Fibroblast of peridontal ligament (primary cell): Measurements from ENCODE around the gene PLEKHS1.

ENCODE experiments used
- DNase-seq: peaks from one replicate; pipeline ENCODE4 v3.0.0-alpha.2; 2010; ENCODE audit errors: extremely low read depth

Gene PLEKHS1

DNA sequence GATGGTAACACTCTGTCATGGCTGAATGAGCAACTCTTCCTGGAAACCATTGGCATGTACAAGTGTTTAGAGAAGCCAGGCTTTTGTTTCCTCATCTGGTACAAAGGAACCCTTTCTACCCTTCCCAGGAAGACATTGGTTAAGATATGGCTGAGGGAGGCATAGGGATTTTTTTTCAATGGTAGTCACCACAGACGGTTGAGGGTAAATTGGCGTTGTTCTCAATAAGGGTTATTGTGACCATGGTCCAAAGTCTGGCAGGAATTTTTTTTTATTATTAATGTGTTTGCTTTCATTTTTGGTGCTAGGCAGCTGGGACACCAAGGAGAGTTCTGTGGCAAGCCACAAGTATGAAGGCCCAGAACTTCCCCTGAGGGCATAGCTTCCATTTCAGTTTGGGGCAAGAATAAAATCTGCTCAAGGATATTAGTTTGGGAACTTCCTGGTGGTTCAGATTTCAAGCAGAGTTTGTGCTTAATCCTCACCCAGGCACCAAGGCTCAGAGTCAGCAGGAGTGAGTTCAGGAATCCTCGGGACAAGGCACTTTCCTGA lies at the start of gene PLEKHS1:
PLEKHS1 (plus strand) TSS at position 502 of the 552 bp plus-strand sequence. CDS start 3,596 bp downstream, outside the sequence.
- DNase-seq: no peak

GRCh38 chr10:113704637-113705343 lies 46.7 kb upstream of the PLEKHS1 start:
- DNase-seq: peak; percentile 71

- DNase-seq: no peak
Observed at GRCh38 chr10:113705344-113705652, 46.2 kb upstream of the PLEKHS1 start.

DNA sequence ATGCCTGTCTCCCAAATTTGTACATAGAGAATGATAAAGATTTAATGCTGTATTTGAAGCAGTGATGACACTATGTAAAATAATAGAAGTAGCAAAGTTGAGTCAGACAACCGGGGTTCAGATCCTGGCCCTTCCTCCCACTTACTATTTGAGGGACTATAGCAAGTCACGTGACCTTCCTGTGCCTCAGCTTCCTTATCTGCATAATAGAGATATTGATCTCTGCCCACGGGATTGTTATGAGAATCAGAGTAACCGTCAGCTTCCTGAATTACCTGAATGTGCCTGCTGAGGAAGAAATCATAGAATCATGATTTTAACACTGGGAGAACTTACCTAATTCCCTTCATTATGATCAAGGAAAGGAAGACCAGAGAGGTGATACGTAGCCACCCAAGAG lies 44.9 kb upstream of the PLEKHS1 start:
- no peak for DNase-seq

DNA sequence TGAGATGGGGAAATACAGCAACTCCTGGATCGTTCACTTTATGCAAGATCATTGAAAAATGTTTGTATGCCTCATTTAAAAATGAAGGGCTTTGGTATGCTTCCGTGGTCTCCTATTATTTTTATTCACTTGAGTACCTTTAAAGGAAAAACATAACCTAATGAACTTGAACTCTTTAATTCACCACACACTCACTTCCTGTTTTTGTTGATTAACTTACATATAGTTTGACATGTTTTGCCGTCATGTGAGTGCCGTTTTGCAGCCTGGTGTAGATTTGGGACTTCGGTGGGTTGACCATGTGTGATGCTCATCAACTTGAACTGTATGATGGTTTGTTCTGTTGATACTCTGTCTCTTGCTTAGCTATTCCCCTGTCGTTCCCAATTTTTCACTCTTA lies 42.8 kb upstream of the PLEKHS1 start:
- DNase-seq: no peak

DNA sequence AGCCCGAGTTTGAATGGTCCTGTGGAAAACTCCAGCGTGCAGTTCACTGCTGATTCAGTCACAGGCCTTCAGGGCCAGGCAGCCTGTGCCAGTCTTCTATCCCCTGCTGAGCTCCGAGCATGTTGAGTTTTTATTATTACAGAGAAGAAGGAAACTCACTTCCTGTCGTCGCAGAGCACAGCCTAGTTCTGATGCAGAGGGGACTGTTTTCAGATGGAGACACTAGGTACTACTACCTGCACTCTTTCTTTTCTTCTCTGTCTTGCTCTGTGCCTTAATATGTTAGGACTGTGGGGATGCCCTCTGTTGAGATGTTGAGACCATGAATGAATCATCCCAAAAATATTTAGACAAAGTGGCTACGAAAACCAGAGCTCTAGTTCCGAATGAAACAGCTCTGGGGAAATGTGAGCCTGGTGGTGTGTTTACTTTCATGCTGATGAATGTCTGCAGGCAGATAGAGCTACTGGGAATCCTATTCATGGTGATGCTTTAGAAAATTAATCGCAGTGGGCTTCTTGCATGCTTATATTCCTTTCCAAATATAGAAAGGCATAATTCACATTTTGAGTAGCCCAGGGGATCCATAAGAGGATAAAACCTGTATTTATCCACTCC lies 42.2 kb upstream of the PLEKHS1 start:
- DNase-seq: peak; percentile 86

DNA sequence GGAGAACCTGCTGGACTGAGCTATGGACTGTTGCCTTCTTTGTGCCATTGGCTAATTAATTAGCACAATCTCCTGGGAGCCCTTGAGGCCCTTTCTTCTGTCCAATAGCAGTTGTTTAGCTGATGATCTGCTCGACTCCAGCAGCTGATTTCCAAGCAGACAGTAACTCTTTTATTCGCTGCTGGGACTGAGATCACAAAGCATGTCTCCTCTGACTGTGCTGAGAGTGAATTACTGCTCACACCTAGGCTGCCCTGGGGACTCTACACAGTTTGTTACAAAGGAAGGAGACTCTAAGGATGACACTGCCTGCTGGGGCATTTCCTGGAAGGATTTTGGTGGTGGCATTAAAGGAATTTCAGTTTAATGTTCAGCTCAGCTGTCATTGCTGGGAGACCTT lies 40.3 kb upstream of the PLEKHS1 start:
- DNase-seq: no peak

- no peak for DNase-seq
Observed at GRCh38 chr10:113712024-113712423, 39.5 kb upstream of the PLEKHS1 start.

GRCh38 chr10:113712755-113713639 lies 38.5 kb upstream of the PLEKHS1 start:
- no peak for DNase-seq

- no peak for DNase-seq
Observed at GRCh38 chr10:113713640-113713982, 37.9 kb upstream of the PLEKHS1 start.

DNA sequence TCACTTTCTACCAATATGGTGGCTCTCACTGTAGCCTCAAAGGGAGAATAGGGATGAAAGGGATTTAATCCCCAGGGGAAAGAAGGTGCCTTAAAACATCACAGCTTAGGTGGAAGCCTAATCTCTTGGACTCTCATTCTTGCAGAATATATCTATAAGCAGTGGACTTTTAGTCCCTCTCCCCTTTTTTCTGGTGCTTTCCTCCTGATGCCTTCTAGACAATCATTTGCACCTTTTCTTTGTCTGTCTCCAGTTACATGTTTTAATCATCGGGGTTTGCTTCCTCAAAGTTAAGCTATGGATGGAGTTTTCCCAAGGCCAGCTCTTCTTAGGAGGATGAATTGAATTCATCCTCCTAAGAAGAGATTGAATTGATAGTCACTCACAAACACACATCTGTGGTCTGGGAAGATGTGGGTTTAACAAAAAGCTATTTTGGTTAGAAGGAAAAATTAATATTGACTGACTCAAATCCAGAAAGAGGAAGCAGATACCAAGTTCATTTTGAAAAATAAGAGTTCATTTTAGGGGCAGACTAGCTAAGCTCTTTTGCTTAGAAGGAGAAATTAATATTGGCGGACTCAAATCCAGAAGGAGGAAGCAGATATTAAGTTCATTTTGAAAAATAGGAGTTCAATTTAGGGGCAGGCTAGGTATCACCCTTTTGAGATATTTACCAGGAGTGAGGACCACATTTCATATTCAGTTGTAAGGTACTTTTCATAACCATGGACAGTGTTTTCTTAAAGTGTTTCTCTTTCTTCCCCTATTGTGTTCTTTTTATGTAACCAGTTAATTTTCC lies 35.2 kb upstream of the PLEKHS1 start:
- DNase-seq: no peak

DNA sequence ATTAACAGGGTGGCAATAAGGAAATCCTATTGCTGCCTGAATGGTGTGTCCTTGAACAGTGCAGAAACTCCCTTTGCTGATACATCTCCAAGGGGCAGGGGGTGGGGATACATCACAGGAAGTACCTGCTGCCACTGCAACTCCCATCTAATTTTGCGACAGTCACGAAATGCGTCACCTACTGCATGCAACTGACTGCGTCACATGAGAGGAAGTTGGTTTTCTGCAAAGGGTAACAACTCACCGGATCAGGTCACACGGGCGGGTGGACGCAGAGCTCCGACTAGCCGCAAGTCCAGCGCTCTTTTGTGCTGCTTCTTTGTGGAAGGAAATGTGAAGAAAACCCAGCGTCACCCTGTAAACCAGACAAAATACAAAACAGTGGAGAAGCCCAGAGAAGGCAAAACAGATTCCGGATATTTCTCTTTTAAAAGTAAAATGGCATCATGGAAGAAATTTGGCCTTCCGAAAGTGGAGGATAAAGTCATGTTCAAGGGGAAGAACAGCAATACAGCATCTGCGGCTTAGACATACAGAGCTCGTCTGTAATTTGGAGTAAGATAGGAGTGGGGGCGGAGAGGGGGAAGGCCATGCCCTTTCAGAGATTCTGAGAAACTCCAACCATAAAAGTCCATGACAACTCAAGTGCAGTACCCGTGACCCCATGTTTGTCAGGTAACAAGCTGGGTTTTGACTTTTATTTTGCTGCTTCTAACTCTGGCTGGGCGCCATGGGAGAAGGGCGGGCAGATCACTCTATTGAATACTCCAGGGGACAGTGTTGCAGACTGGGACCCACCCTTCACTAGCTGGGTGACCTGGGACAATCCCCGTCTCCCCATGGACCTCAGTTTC lies 32.3 kb upstream of the PLEKHS1 start:
- no peak for DNase-seq

DNA sequence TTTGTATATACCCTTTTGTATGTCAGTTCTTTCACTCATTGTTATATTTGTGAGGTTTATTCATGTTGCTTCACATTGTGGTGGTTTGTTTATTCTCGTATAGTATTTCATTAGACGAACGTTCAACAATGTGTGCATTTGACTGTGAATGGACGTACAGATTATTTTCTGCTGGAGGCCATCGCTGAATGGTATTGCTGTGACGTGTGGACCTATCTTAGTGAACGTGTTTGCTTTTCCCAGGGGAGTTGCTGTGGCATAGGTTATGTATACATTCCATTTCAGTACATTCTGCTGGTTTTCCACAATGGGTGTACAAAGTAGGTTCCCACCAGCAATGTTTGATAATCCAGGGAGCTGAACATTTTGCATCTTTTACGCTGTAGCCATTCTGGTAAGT lies 31.1 kb upstream of the PLEKHS1 start:
- DNase-seq: no peak

DNA sequence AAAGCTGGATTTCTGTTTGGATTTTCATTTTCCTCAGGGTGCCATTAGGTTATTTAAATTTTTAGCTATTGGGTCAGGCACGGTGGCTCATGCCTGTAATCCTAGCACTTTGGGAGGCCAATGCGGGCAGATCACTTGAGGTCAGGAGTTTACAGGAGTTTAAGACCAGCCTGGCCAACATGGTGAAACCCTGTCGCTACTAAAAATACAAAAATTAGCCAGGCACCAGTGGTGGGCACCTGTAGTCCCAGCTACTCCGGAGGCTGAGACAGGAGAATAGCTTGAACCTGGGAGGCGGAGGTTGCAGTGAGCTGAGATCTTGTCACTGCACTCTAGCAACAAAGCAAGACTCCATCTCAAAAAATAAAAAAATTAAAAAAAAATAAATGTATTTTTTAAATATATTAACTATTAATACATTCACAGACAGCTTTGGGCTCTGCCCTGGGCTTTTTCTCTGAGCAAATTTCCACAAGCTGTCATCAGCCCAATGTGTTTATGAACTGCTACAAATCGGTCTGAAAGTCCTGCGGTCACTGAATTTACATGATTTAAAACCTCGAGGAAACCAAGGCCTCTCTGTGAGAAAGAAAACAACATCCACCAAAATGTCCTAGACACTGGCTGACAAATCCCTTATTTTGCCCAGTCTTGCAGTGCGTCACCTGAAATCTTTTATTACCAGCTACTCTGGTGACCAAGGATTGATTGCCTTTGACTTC lies 19.2 kb upstream of the PLEKHS1 start:
- DNase-seq: no peak

- DNase-seq: peak; percentile 31
Observed at GRCh38 chr10:113732966-113733365, 18.5 kb upstream of the PLEKHS1 start.

- no peak for DNase-seq
Observed at GRCh38 chr10:113733635-113734034, 17.8 kb upstream of the PLEKHS1 start.

DNA sequence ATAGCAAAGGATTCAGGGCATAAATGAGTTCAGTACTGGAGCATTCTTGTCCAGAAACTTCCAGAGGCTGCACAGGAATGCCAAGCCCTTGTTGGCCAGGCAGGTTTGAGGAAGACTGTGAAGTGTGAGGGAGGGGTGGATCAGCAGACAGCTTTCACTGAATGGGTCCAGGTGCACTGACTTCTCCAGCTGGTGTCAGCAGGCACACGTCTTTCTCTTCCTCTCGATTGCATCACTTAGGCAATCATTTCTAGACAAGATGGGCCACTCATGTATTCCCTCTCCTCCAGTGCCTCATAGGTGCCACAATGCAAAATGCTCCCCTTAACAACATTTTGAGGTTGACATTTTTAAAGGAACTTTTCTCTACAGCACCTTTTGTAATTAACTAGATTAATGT lies 15.6 kb upstream of the PLEKHS1 start:
- peak; percentile 2 for DNase-seq

DNA sequence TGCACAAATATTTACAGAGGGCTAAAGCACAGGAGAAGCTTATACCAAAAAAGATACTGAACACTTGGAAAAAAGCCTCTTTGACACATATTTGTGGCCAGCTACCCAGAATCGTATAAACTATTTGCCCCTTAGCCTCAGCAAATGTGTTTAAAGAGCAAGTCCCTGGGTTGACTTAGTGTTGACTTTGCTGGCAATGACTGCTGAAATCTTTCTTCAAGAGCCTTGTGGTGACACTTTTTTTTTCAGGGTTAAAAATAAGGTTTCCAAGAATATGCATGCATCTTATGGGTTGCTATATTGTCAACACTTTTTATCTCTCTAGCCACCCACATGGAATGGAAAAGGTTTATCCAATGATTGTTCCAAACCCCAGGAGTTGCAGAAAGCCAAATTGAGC lies 14.9 kb upstream of the PLEKHS1 start:
- DNase-seq: peak; percentile 54

- no peak for DNase-seq
Observed at GRCh38 chr10:113739031-113739430, 12.5 kb upstream of the PLEKHS1 start.

DNA sequence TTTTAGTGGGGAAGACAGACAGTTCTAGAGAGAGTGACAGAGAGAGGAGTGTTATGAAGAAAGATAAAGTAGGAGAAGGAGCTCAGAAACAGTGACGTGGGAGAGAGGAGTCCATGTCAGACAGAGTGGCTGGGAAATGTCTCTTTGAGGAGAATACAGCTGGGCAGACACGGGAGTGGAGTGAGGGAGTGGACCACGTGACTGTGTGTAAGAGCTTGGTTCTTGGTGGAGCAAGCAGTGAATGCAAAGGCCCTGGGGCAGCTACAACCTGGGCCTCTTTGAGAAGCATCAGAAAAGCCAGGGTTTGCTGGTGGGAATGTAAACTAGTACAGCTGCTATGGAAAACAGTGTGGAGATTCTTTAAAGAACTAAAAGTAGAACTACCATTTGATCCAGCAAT lies 11.9 kb upstream of the PLEKHS1 start:
- no peak for DNase-seq
